ENCODE data around the gene SLC1A2. TPM values are rescaled to one million over a fixed set of nuclear protein-coding genes. Genes with fewer than 3 reads are reported as not detected.

SLC1A2 gene
- total RNA-seq, 2 donors from 2014 or later: 0.63 to 2.5 TPM

DNA sequence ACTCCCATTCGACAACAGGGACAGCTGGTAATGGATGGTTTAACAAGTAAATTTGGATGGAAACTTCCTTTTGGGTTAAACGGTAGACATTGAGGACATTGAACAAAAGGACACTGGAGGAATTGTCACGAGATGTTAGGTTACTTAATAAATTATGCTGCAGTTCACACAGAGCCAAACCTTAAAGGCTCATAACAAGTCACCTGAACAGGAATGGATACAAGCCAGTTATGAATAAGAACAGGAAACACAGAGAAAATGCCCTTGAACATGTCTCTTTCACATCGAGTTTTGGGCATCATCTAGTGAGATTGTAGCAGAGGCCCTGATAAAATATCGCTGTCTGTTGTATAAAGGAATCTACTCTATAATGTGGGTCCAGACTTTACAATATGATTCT lies 214.7 kb downstream of the SLC1A2 start:
- TF ChIP-seq, protein P1, sequence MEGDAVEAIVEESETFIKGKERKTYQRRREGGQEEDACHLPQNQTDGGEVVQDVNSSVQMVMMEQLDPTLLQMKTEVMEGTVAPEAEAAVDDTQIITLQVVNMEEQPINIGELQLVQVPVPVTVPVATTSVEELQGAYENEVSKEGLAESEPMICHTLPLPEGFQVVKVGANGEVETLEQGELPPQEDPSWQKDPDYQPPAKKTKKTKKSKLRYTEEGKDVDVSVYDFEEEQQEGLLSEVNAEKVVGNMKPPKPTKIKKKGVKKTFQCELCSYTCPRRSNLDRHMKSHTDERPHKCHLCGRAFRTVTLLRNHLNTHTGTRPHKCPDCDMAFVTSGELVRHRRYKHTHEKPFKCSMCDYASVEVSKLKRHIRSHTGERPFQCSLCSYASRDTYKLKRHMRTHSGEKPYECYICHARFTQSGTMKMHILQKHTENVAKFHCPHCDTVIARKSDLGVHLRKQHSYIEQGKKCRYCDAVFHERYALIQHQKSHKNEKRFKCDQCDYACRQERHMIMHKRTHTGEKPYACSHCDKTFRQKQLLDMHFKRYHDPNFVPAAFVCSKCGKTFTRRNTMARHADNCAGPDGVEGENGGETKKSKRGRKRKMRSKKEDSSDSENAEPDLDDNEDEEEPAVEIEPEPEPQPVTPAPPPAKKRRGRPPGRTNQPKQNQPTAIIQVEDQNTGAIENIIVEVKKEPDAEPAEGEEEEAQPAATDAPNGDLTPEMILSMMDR (IDR thresholded peaks at IDR 0.05): no peak
- peaks cover 16% of the 10 kb centered on the region for H3K36me3 ChIP-seq

More for the DNA sequence above, 214.7 kb downstream of the SLC1A2 start:
- Histone ChIP-seq H3K4me3 (no peak overlapping the region), H3K4me1 (no peaks in the 10 kb centered on the region), H3K9me3 (peaks cover 0 to 2% of the 10 kb centered on the region in 2 donors), H3K27ac (no peak overlapping the region), H3K27me3 (no peaks in the 10 kb centered on the region)
- DNase-seq (ENCODE audit: low spot score): no peak

Other genes starting within 250 kb of the SLC1A2 start
- 10 to 100 TPM in 1 of 2 donors, 1 to 10 TPM in 1; 8.6 to 15.3 TPM for gene PAMR1, start 106.1 kb upstream of the SLC1A2 start, total RNA-seq
- 1 to 10 TPM; 1.9 to 3.9 TPM for gene FJX1, start 198.9 kb upstream of the SLC1A2 start, total RNA-seq
- 10 to 100 TPM; 22.1 to 35.4 TPM for gene TRIM44, start 243.2 kb upstream of the SLC1A2 start, total RNA-seq